Retina (tissue), 1 donor: ENCODE data around the gene FGFR3.

Source experiments
- DNase-seq: peaks from one replicate; pipeline ENCODE4 v3.0.0-alpha.2; 2016

Gene FGFR3

GRCh38 chr4:1803523-1804423 lies 10.7 kb downstream of the FGFR3 start:
- DNase-seq = no peak

- DNase-seq = no peak
These were observed 11.8 kb downstream of the FGFR3 start for GRCh38 chr4:1804638-1805492.

GRCh38 chr4:1805493-1806222 lies 12.6 kb downstream of the FGFR3 start:
- DNase-seq = no peak

- no peak for DNase-seq
These were observed 13.1 kb downstream of the FGFR3 start for GRCh38 chr4:1806223-1806564.

GRCh38 chr4:1806596-1807331 lies 13.7 kb downstream of the FGFR3 start:
- DNase-seq = no peak

GRCh38 chr4:1807332-1807777 lies 14.3 kb downstream of the FGFR3 start:
- no peak for DNase-seq

GRCh38 chr4:1808396-1808795 lies 15.3 kb downstream of the FGFR3 start:
- no peak for DNase-seq

GRCh38 chr4:1808851-1809753 lies 16.0 kb downstream of the FGFR3 start:
- no peak for DNase-seq

- DNase-seq = peak; percentile 91
These were observed 16.8 kb downstream of the FGFR3 start for GRCh38 chr4:1809754-1810502.

- no peak for DNase-seq
These were observed 17.7 kb downstream of the FGFR3 start for GRCh38 chr4:1810765-1811164.

- DNase-seq = no peak
These were observed 19.6 kb downstream of the FGFR3 start for GRCh38 chr4:1812720-1813119.

GRCh38 chr4:1813231-1813630 lies 20.1 kb downstream of the FGFR3 start:
- no peak for DNase-seq

- no peak for DNase-seq
These were observed 20.8 kb downstream of the FGFR3 start for GRCh38 chr4:1813915-1814314.

- no peak for DNase-seq
These were observed 21.4 kb downstream of the FGFR3 start for GRCh38 chr4:1814453-1814852.

GRCh38 chr4:1815096-1815996 lies 22.3 kb downstream of the FGFR3 start:
- no peak for DNase-seq

GRCh38 chr4:1815997-1816860 lies 23.1 kb downstream of the FGFR3 start:
- no peak for DNase-seq

GRCh38 chr4:1819284-1819683 lies 26.2 kb downstream of the FGFR3 start:
- no peak for DNase-seq

GRCh38 chr4:1819816-1820215 lies 26.7 kb downstream of the FGFR3 start:
- no peak for DNase-seq
